SH-SY5Y (cell line): Measurements from ENCODE around the gene HOXA11.

Source experiments
- GATA2 ChIP-seq: IDR thresholded peaks from 2 replicates; pipeline ENCODE4 v1.6.1; 2011; ENCODE audit warnings: mild to moderate bottlenecking, low read depth, low read length
- GATA3 ChIP-seq: IDR thresholded peaks from 2 replicates; pipeline ENCODE4 v1.6.1; 2011; ENCODE audit warnings: low read depth, mild to moderate bottlenecking, low read length, moderate library complexity

DNA sequence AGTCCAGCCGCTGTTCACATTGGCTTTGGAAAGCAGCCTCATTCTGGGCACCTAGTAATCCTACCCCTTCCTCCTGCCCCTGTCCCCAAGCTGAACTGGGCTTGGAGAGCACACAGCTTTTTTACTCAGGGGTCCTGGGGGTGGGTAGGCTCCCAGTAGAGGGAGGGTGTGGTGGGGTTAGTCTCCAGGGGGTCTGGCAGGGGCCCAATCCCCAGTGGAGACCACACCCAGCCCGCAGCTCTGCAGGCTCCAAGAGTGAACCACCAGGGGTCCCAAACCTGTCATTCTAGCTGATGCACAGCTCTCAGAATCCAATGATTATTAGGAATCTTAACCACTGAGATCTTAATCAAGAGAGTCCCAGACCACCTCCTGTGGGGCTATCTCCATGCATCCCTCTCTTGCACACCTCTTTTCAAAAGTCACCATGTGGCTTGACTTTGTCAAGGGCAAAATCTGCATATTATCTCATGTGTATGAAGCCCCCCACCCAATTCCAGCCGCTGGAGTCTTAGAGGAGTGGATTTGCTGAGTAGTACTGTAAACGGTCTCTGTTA is 2.7 kb downstream of the HOXA11 start:
- TF ChIP-seq GATA3, result no peak
- no peak for TF ChIP-seq GATA2
